K562 (cell line): Measurements from ENCODE around the gene QKI. TPM values are rescaled to one million over a fixed set of nuclear protein-coding genes. Genes with fewer than 3 reads are reported as not detected.

Experiments used
- ATF7 ChIP-seq: fragments of 450-650 bp; IDR thresholded peaks from 2 replicates; pipeline ENCODE4 v1.7.1; 2014; ENCODE audit warnings: mild to moderate bottlenecking, moderate library complexity
- BRF1 ChIP-seq: IDR thresholded peaks from 3 replicates; pipeline ENCODE4 v1.6.1; 2011; ENCODE audit warnings: borderline replicate concordance, mild to moderate bottlenecking; ENCODE audit not compliant: insufficient read length; ENCODE audit errors: extremely low read depth
- CAMTA2 ChIP-seq: fragments of 250-450 bp; sonication (Bioruptor Pico); conservative IDR thresholded peaks from 2 replicates; pipeline ENCODE4 v1.5.1; 2022
- CXXC5 ChIP-seq: fragments of 250-450 bp; sonication (Bioruptor Pico); IDR thresholded peaks from 2 replicates; pipeline ENCODE4 v1.8.0; 2022; ENCODE audit warnings: inconsistent platforms, mild to moderate bottlenecking, moderate library complexity
- HIVEP1 ChIP-seq: fragments of 250-450 bp; sonication (Bioruptor Pico); IDR thresholded peaks from 2 replicates; pipeline ENCODE4 v1.4.0; 2020; ENCODE audit warnings: mild to moderate bottlenecking
- HNRNPL ChIP-seq: fragments of 200-400 bp; formaldehyde crosslinking; IDR thresholded peaks from 2 replicates; pipeline ENCODE4 v1.6.1; 2017; ENCODE audit warnings: low read depth, mild to moderate bottlenecking, low read length
- HNRNPLL ChIP-seq: fragments of 200-400 bp; formaldehyde crosslinking; IDR thresholded peaks from 2 replicates; pipeline ENCODE4 v1.6.1; 2017; ENCODE audit warnings: low read length, low read depth, mild to moderate bottlenecking; ENCODE audit not compliant: poor library complexity, severe bottlenecking
- IFI16 ChIP-seq: fragments of 250-450 bp; sonication (Bioruptor Pico); IDR thresholded peaks from 2 replicates; pipeline ENCODE4 v2.1.2; 2022; ENCODE audit warnings: mild to moderate bottlenecking, inconsistent platforms
- KAT2B ChIP-seq: IDR thresholded peaks from one replicate; pipeline ENCODE4 v1.6.1; 2012; ENCODE audit warnings: low read depth, mild to moderate bottlenecking, control low read depth, inconsistent platforms, low read length, moderate library complexity
- LCOR ChIP-seq: sonication (generic); formaldehyde crosslinking; IDR thresholded peaks from 2 replicates; pipeline ENCODE4 v1.8.0; 2022; ENCODE audit warnings: mild to moderate bottlenecking, missing genetic modification reagents
- MXI1 ChIP-seq: IDR thresholded peaks from 2 replicates; pipeline ENCODE4 v1.6.1; 2011; ENCODE audit warnings: low read depth, mild to moderate bottlenecking, improper control_type of control experiment, low read length
- NBN ChIP-seq: fragments of 450-650 bp; IDR thresholded peaks from 2 replicates; pipeline ENCODE4 v1.6.1; 2016; ENCODE audit warnings: low read depth, mild to moderate bottlenecking
- NR1H2 ChIP-seq: sonication (generic); formaldehyde crosslinking; IDR thresholded peaks from 2 replicates; pipeline ENCODE4 v1.4.0; 2020; ENCODE audit warnings: mild to moderate bottlenecking, missing genetic modification reagents
- PRPF4 ChIP-seq: fragments of 200-400 bp; formaldehyde crosslinking; IDR thresholded peaks from one replicate; pipeline ENCODE4 v1.6.1; 2017; ENCODE audit warnings: low read length, low read depth, mild to moderate bottlenecking; ENCODE audit not compliant: insufficient read depth, poor library complexity, severe bottlenecking
- RHOXF2B ChIP-seq: fragments of 250-450 bp; sonication (Bioruptor Pico); conservative IDR thresholded peaks from 2 replicates; pipeline ENCODE4 v1.5.1; 2021
- SNAPC5 ChIP-seq: fragments of 250-450 bp; sonication (Bioruptor Pico); IDR thresholded peaks from 2 replicates; pipeline ENCODE4 v1.8.0; 2021; ENCODE audit warnings: moderate library complexity, mild to moderate bottlenecking, inconsistent platforms
- YBX1 ChIP-seq: fragments of 450-650 bp; IDR thresholded peaks from 2 replicates; pipeline ENCODE4 v1.7.1; 2016; ENCODE audit warnings: mild to moderate bottlenecking
- ZEB2 ChIP-seq: fragments of 450-650 bp; IDR thresholded peaks from 2 replicates; pipeline ENCODE4 v1.6.1; 2016
- ZNF134 ChIP-seq: fragments of 250-450 bp; sonication (Bioruptor Pico); conservative IDR thresholded peaks from 2 replicates; pipeline ENCODE4 v1.4.0; 2020
- ZNF75A ChIP-seq: fragments of 450-650 bp; formaldehyde crosslinking; IDR thresholded peaks from 2 replicates; pipeline ENCODE4 v1.4.0; 2020; ENCODE audit warnings: mild to moderate bottlenecking
- polyA plus RNA-seq, 8 experiments: library from polyadenylated mRNA; depleted of rRNA in 4 of 8; stranded (reverse) in 5 of 8; unstranded in 3 of 8; fragments of >200 nt; fragmentation: Nextera tagmentation in 2 of 8; fragmentation: Illumina TruSeq in 1 of 8; extraction: Ambion mirVana in 2 of 8; extraction: Trizol in 1 of 8; gene quantifications; 2 replicates each; pipeline versions ENCODE4 v1.2.1 to v1.2.3, GENCODE V29; 2011 to 2014; ENCODE audit warnings: inconsistent platforms in 1 of 8, missing spikeins in 1 of 8
- total RNA-seq, 7 experiments: library from RNA; depleted of rRNA in 6 of 7; stranded (reverse); fragments of >200 nt in 6 of 7; fragmentation: Illumina TruSeq in 2 of 7; extraction: Trizol in 2 of 7; gene quantifications; 2 replicates each; pipeline versions ENCODE4 v1.2.1 to v1.2.3, GENCODE V29; 2011 to 2021; ENCODE audit warnings: low replicate concordance in 1 of 7
- TF ChIP-seq, protein P1 (sequence below): IDR thresholded peaks from 3 replicates; pipeline ENCODE4 v1.6.1; 2011; ENCODE audit warnings: borderline replicate concordance, mild to moderate bottlenecking, moderate library complexity; ENCODE audit not compliant: insufficient read length; ENCODE audit errors: extremely low read depth
- TF ChIP-seq, protein P2 (sequence below), 2 experiments: IDR thresholded peaks; 2 replicates each; pipeline ENCODE4 v1.6.1; 2011; ENCODE audit warnings: borderline replicate concordance in 1 of 2, control low read depth in 1 of 2, low read depth in 1 of 2, low read length in 1 of 2, mild to moderate bottlenecking in 1 of 2, mixed read lengths in 1 of 2, moderate library complexity in 1 of 2; ENCODE audit not compliant: insufficient read depth in 1 of 2, insufficient read length in 1 of 2, poor library complexity in 1 of 2, severe bottlenecking in 1 of 2; ENCODE audit errors: extremely low read depth in 1 of 2
- TF ChIP-seq, protein P3 (sequence below): fragments of 450-650 bp; formaldehyde crosslinking; IDR thresholded peaks from 2 replicates; pipeline ENCODE4 v1.4.0; 2022; ENCODE audit warnings: missing genetic modification characterization

QKI gene
- total and polyA plus RNA-seq, 9 of the 15 experiments (the other 6 are each of a cell fraction or from before 2014, with no cell fraction given) = 20.4 to 215 (median 123) TPM

DNA sequence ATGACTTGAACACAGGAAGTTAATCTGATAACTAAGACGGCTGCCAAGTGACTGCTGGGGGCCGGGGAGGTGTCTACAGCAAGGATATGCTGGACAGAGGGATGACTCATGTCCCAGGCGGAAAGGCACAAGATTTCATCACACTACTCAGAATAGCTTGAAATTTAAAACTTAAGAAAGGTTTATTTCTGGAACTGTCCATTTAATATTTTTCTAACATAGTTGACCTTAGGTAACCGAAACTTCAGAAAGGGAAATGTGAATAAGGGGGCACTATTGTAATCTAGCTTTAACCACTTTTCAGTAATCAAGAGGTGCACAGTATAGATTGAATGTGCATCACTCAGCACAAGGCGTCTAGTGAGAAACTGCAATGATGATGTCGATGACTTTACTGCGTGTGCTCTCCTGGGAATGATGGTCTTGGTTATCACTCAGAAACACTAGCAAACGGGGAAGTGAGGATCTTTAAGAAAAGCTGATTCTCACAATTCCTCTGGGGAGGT lies 171.5 kb downstream of the QKI start (continued):
- TF ChIP-seq NR1H2 (no peak), CAMTA2 (CRISPR knock-in tag) (no peak), HIVEP1 (no peak), ZNF134 (no peak), CXXC5 (peak; percentile 77), HNRNPL (no peak), PRPF4 (no peak), MXI1 (no peak), IFI16 (no peak), BRF1 (no peak), ATF7 (peak; percentile 92), RHOXF2B (CRISPR knock-in tag) (no peak), YBX1 (no peak), ZNF75A (CRISPR knock-in tag) (no peak), ZEB2 (peak; percentile 72; the same call in 1 of the 2 replicates), HNRNPLL (no peak), NBN (peak; percentile 11; the same call in 1 of the 2 replicates), LCOR (CRISPR knock-in tag) (no peak), SNAPC5 (CRISPR knock-in tag) (no peak), KAT2B (no peak)
- TF ChIP-seq, protein P1, sequence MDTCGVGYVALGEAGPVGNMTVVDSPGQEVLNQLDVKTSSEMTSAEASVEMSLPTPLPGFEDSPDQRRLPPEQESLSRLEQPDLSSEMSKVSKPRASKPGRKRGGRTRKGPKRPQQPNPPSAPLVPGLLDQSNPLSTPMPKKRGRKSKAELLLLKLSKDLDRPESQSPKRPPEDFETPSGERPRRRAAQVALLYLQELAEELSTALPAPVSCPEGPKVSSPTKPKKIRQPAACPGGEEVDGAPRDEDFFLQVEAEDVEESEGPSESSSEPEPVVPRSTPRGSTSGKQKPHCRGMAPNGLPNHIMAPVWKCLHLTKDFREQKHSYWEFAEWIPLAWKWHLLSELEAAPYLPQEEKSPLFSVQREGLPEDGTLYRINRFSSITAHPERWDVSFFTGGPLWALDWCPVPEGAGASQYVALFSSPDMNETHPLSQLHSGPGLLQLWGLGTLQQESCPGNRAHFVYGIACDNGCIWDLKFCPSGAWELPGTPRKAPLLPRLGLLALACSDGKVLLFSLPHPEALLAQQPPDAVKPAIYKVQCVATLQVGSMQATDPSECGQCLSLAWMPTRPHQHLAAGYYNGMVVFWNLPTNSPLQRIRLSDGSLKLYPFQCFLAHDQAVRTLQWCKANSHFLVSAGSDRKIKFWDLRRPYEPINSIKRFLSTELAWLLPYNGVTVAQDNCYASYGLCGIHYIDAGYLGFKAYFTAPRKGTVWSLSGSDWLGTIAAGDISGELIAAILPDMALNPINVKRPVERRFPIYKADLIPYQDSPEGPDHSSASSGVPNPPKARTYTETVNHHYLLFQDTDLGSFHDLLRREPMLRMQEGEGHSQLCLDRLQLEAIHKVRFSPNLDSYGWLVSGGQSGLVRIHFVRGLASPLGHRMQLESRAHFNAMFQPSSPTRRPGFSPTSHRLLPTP = no peak
- TF ChIP-seq, protein P2, sequence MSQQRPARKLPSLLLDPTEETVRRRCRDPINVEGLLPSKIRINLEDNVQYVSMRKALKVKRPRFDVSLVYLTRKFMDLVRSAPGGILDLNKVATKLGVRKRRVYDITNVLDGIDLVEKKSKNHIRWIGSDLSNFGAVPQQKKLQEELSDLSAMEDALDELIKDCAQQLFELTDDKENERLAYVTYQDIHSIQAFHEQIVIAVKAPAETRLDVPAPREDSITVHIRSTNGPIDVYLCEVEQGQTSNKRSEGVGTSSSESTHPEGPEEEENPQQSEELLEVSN (IDR thresholded peaks at IDR 0.05; ENCODE audit: borderline replicate concordance in 1 of 2, extremely low read depth in 1 of 2, insufficient read depth in 1 of 2, insufficient read length in 1 of 2, low read depth in 1 of 2, low read length in 1 of 2, poor library complexity in 1 of 2, severe bottlenecking in 1 of 2) = no peak
- TF ChIP-seq, protein P3, sequence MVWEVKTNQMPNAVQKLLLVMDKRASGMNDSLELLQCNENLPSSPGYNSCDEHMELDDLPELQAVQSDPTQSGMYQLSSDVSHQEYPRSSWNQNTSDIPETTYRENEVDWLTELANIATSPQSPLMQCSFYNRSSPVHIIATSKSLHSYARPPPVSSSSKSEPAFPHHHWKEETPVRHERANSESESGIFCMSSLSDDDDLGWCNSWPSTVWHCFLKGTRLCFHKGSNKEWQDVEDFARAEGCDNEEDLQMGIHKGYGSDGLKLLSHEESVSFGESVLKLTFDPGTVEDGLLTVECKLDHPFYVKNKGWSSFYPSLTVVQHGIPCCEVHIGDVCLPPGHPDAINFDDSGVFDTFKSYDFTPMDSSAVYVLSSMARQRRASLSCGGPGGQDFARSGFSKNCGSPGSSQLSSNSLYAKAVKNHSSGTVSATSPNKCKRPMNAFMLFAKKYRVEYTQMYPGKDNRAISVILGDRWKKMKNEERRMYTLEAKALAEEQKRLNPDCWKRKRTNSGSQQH = no peak
